Glutamatergic neuron (in vitro differentiated cells): ENCODE results near the gene EFHD1. TPM values are rescaled to one million over a fixed set of nuclear protein-coding genes. Genes with fewer than 3 reads are reported as not detected.

Experiments used
- DNase-seq: peaks from one replicate; pipeline ENCODE4 v3.0.0; 2022
- H3K27ac Mint-ChIP-seq: one replicate; pipeline ENCODE4 v1.8.0; 2020; ENCODE audit warnings: mild to moderate bottlenecking, mixed read lengths, inconsistent platforms; ENCODE audit not compliant: unreplicated experiment
- H3K27me3 Mint-ChIP-seq: one replicate; pipeline ENCODE4 v1.8.0; 2020; ENCODE audit warnings: mild to moderate bottlenecking, moderate library complexity, mixed read lengths, inconsistent platforms; ENCODE audit not compliant: unreplicated experiment
- H3K36me3 Mint-ChIP-seq: one replicate; pipeline ENCODE4 v1.8.0; 2020; ENCODE audit warnings: mild to moderate bottlenecking, mixed read lengths, inconsistent platforms; ENCODE audit not compliant: unreplicated experiment
- H3K4me1 Mint-ChIP-seq: one replicate; pipeline ENCODE4 v1.8.0; 2020; ENCODE audit warnings: mild to moderate bottlenecking, low read depth, mixed read lengths, inconsistent platforms; ENCODE audit not compliant: unreplicated experiment
- H3K4me3 Mint-ChIP-seq: one replicate; pipeline ENCODE4 v1.8.0; 2020; ENCODE audit warnings: mild to moderate bottlenecking, mixed read lengths, inconsistent platforms; ENCODE audit not compliant: unreplicated experiment
- H3K9me3 Mint-ChIP-seq: one replicate; pipeline ENCODE4 v1.8.0; 2020; ENCODE audit warnings: mild to moderate bottlenecking, moderate library complexity, mixed read lengths, inconsistent platforms; ENCODE audit not compliant: unreplicated experiment
- total RNA-seq: library from RNA; stranded (reverse); fragmentation: NEBNext Ultra II Directional; extraction: Animal tissue kit (Norgen Biotek cat#: 25700); gene quantifications from one replicate; pipeline ENCODE4 v1.2.1, GENCODE V29; 2021; ENCODE audit not compliant: unreplicated experiment
- TF ChIP-seq, protein P1 (sequence below): fragments of 200-600 bp; sonication (generic); IDR thresholded peaks from one replicate; pipeline ENCODE4 v1.5.0; 2021; ENCODE audit not compliant: partially characterized antibody, unreplicated experiment

The EFHD1 gene
- total RNA-seq, 1 donor from 2014 or later = 0.71 TPM

GRCh38 chr2:232647261-232647660 is 13.9 kb downstream of the EFHD1 start:
- no peak for DNase-seq
- peaks cover 4% of the 10 kb centered on the region for H3K4me1 Mint-ChIP-seq
- H3K27me3 Mint-ChIP-seq = peaks cover 4% of the 10 kb centered on the region
- H3K36me3 Mint-ChIP-seq = no peaks in the 10 kb centered on the region
- H3K9me3 Mint-ChIP-seq = no peaks in the 10 kb centered on the region
- no peak overlapping the region for H3K4me3 Mint-ChIP-seq
- no peak overlapping the region for H3K27ac Mint-ChIP-seq
- TF ChIP-seq, protein P1, sequence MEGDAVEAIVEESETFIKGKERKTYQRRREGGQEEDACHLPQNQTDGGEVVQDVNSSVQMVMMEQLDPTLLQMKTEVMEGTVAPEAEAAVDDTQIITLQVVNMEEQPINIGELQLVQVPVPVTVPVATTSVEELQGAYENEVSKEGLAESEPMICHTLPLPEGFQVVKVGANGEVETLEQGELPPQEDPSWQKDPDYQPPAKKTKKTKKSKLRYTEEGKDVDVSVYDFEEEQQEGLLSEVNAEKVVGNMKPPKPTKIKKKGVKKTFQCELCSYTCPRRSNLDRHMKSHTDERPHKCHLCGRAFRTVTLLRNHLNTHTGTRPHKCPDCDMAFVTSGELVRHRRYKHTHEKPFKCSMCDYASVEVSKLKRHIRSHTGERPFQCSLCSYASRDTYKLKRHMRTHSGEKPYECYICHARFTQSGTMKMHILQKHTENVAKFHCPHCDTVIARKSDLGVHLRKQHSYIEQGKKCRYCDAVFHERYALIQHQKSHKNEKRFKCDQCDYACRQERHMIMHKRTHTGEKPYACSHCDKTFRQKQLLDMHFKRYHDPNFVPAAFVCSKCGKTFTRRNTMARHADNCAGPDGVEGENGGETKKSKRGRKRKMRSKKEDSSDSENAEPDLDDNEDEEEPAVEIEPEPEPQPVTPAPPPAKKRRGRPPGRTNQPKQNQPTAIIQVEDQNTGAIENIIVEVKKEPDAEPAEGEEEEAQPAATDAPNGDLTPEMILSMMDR = no peak

- Mint-ChIP-seq H3K4me1 (peaks cover 4% of the 10 kb centered on the region), H3K9me3 (no peaks in the 10 kb centered on the region), H3K4me3 (no peak overlapping the region), H3K27me3 (peaks cover 4% of the 10 kb centered on the region), H3K27ac (no peak overlapping the region), H3K36me3 (no peaks in the 10 kb centered on the region)
- no peak for DNase-seq
- TF ChIP-seq, protein P1 = no peak
Observed at GRCh38 chr2:232649033-232649432, 15.6 kb downstream of the EFHD1 start.

DNA sequence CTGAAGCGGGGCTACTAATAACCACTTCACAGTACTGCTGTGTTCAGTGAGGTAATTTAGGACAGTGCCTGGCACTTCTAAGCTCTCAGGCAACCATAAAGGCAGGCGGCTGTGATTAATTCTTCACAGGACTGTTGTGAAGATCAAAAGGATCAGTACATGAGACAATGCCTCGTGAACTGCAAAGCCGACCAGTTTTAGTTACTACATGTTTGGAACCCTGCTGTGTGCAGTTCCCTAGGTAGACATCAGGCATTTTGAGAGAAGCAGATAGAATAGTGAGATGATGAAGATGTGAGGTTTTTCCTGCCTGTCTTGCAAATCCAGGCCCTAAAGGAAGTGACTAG is 19.1 kb downstream of the EFHD1 start:
- H3K4me1 Mint-ChIP-seq = peaks cover 4% of the 10 kb centered on the region
- H3K4me3 Mint-ChIP-seq = no peak overlapping the region
- H3K36me3 Mint-ChIP-seq = no peaks in the 10 kb centered on the region
- DNase-seq = no peak
- no peaks in the 10 kb centered on the region for H3K9me3 Mint-ChIP-seq
- TF ChIP-seq, protein P1 = no peak
- H3K27me3 Mint-ChIP-seq = peaks cover 6% of the 10 kb centered on the region
- no peak overlapping the region for H3K27ac Mint-ChIP-seq

DNA sequence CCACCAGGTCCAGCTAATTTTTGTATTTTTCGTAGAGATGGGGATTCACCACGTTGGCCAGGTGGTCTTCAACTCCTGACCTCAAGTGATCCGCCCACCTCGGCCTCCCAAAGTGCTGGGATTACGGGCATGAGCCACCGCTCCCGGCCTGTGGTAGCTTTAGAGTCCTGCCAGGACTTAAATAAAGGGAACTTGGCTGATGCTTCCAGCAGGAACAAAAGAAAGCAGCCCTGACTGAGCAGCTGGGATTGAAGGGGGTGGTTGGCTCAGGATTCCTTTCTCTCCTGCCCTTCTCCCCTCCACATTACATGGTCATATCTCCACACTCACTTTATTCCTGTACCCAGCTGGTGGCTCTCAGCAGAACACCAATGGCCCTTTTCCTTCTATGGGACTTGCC is 20.0 kb downstream of the EFHD1 start:
- H3K9me3 Mint-ChIP-seq = no peaks in the 10 kb centered on the region
- no peak overlapping the region for H3K4me3 Mint-ChIP-seq
- peaks cover 4% of the 10 kb centered on the region for H3K27me3 Mint-ChIP-seq
- DNase-seq = no peak
- peaks cover 4% of the 10 kb centered on the region for H3K4me1 Mint-ChIP-seq
- H3K27ac Mint-ChIP-seq = no peak overlapping the region
- TF ChIP-seq, protein P1 = no peak
- H3K36me3 Mint-ChIP-seq = no peaks in the 10 kb centered on the region

DNA sequence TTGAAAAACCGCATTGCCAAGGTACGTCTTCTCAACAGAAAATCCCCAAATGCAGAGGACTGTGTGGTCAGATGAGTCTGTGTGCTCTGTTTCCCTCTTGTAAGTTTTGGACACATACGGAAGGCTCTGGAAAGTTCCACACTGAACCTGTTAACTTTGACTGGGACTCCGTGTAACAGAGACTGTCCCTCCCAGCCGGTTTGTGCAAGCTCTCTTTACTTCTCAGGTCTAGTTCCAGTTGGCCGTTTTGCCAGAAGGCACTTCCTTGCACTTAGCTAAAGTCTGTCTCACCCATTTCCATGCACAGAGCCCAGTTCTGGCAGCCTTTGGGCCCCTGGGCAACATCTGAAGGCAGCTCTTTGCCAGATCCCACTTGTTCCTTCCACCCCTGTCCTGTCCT is 22.0 kb downstream of the EFHD1 start:
- no peak overlapping the region for H3K27ac Mint-ChIP-seq
- no peaks in the 10 kb centered on the region for H3K9me3 Mint-ChIP-seq
- H3K27me3 Mint-ChIP-seq = peaks cover 2% of the 10 kb centered on the region
- no peak overlapping the region for H3K4me3 Mint-ChIP-seq
- DNase-seq = no peak
- no peaks in the 10 kb centered on the region for H3K36me3 Mint-ChIP-seq
- no peaks in the 10 kb centered on the region for H3K4me1 Mint-ChIP-seq
- TF ChIP-seq, protein P1 = no peak
